DMS 273 (cell line): Measurements from ENCODE around the gene PTRH1.
A peak's percentile ranks its signal among the peaks of the same experiment; 100 is the strongest.

ENCODE experiments used
- DNase-seq: peaks from one replicate; lab custom pipeline; 2025; ENCODE audit not compliant: unreplicated experiment; lab: John Stamatoyannopoulos, UW

The PTRH1 gene

GRCh38 chr9:127698386-127698785 lies 17.1 kb downstream of the PTRH1 start:
- no peak for DNase-seq

- DNase-seq = peak; percentile 25
Measured at GRCh38 chr9:127697575-127697974, 17.9 kb downstream of the PTRH1 start.

- no peak for DNase-seq
Measured at GRCh38 chr9:127694890-127695720, 20.4 kb downstream of the PTRH1 start.

- DNase-seq = no peak
Measured at GRCh38 chr9:127693697-127694096, 21.8 kb downstream of the PTRH1 start.

- no peak for DNase-seq
Measured at GRCh38 chr9:127693143-127693542, 22.3 kb downstream of the PTRH1 start.

GRCh38 chr9:127692071-127692470 lies 23.4 kb downstream of the PTRH1 start:
- DNase-seq = no peak

GRCh38 chr9:127690735-127691134 lies 24.7 kb downstream of the PTRH1 start:
- no peak for DNase-seq

GRCh38 chr9:127689329-127690000 lies 26.0 kb downstream of the PTRH1 start:
- no peak for DNase-seq

- DNase-seq = no peak
Measured at GRCh38 chr9:127686461-127687393, 28.7 kb downstream of the PTRH1 start.

GRCh38 chr9:127684576-127684975 lies 30.9 kb downstream of the PTRH1 start:
- no peak for DNase-seq

GRCh38 chr9:127683723-127684122 lies 31.7 kb downstream of the PTRH1 start:
- no peak for DNase-seq

- no peak for DNase-seq
Measured at GRCh38 chr9:127682351-127683136, 32.9 kb downstream of the PTRH1 start.

- no peak for DNase-seq
Measured at GRCh38 chr9:127680846-127681245, 34.6 kb downstream of the PTRH1 start.

- no peak for DNase-seq
Measured at GRCh38 chr9:127680226-127680625, 35.2 kb downstream of the PTRH1 start.

- no peak for DNase-seq
Measured at GRCh38 chr9:127679506-127679905, 36.0 kb downstream of the PTRH1 start.

- DNase-seq = no peak
Measured at GRCh38 chr9:127676638-127677037, 38.8 kb downstream of the PTRH1 start.

- no peak for DNase-seq
Measured at GRCh38 chr9:127673234-127673633, 42.2 kb downstream of the PTRH1 start.

- no peak for DNase-seq
Measured at GRCh38 chr9:127667906-127668305, 47.6 kb downstream of the PTRH1 start.

GRCh38 chr9:127667127-127667844 lies 48.2 kb downstream of the PTRH1 start:
- no peak for DNase-seq
